ENCODE data around the gene NAALADL2. TPM values are rescaled to one million over a fixed set of nuclear protein-coding genes. Genes with fewer than 3 reads are reported as not detected.
A peak's percentile ranks its signal among the peaks of the same experiment; 100 is the strongest.
"Not testable (repeated sequence)": the region's sequence is repeated elsewhere in the genome, so short reads cannot be mapped to it uniquely, and the experiment has no call there.

Gene NAALADL2
- total and polyA plus RNA-seq, 8 donors, result 0.76 to 15.4 (median 7.9) TPM

GRCh38 chr3:175155172-175155571 lies 296.0 kb downstream of the NAALADL2 start:
- DNase-seq (peak in 2 of 6 donors; percentile 23 to 43), ATAC-seq (peak; percentile 31 to 79 (median 62)), FAIRE-seq (no peak)
- Histone ChIP-seq H3K27ac (no peak overlapping the region), H3K27me3 (no peaks in the 10 kb centered on the region), H3K4me1 (peaks cover 0 to 4% (median 4%) of the 10 kb centered on the region in 3 donors), H3K9me3 (no peaks in the 10 kb centered on the region), H3K4me3 (no peak overlapping the region), H3K36me3 (no peaks in the 10 kb centered on the region)
- intact Hi-C loops (cut with DNase I), result no loop called here
- WGBS, 2 donors, result 48 to 50% methylated on average over 2 of the region's 2 CpGs
- TF ChIP-seq CTCF (IDR thresholded peaks at IDR 0.05), result no peak

- intact Hi-C loops (cut with DNase I), result no loop called here
These were observed 300.1 kb downstream of the NAALADL2 start for GRCh38 chr3:175159202-175159601.

GRCh38 chr3:175161291-175161690 lies 302.2 kb downstream of the NAALADL2 start:
- FAIRE-seq (no peak), DNase-seq (no peak), ATAC-seq (no peak)
- Histone ChIP-seq H3K27me3 (no peaks in the 10 kb centered on the region), H3K4me1 (no peaks in the 10 kb centered on the region), H3K4me3 (no peak overlapping the region), H3K27ac (no peak overlapping the region), H3K36me3 (no peaks in the 10 kb centered on the region), H3K9me3 (no peaks in the 10 kb centered on the region)
- intact Hi-C loops (cut with DNase I), result no loop called here
- TF ChIP-seq CTCF (IDR thresholded peaks at IDR 0.05), result no peak
- 84 to 88% methylated on average over 5 of the region's 5 CpGs for WGBS, 2 donors

More at GRCh38 chr3:175159202-175159601, 300.1 kb downstream of the NAALADL2 start:
- no peaks in the 10 kb centered on the region for H3K27me3 ChIP-seq
- DNase-seq (no peak), ATAC-seq (no peak), FAIRE-seq (no peak)
- peaks cover 0 to 4% (median 4%) of the 10 kb centered on the region in 3 donors for H3K4me1 ChIP-seq
- H3K27ac ChIP-seq, result no peak overlapping the region
- no peaks in the 10 kb centered on the region for H3K36me3 ChIP-seq
- H3K9me3 ChIP-seq, result no peaks in the 10 kb centered on the region
- TF ChIP-seq CTCF (IDR thresholded peaks at IDR 0.05), result no peak
- no peak overlapping the region for H3K4me3 ChIP-seq

GRCh38 chr3:175163686-175164085 lies 304.6 kb downstream of the NAALADL2 start:
- DNase-seq (no peak), ATAC-seq (no peak), FAIRE-seq (no peak)
- intact Hi-C loops (cut with DNase I), result no loop called here
- WGBS, 2 donors, result 68 to 73% methylated on average over 3 of the region's 3 CpGs
- no peak for TF ChIP-seq CTCF (IDR thresholded peaks at IDR 0.05)
- H3K36me3 ChIP-seq, result no peaks in the 10 kb centered on the region
- H3K27me3 ChIP-seq, result no peaks in the 10 kb centered on the region
- H3K9me3 ChIP-seq, result no peaks in the 10 kb centered on the region
- no peak overlapping the region for H3K27ac ChIP-seq
- no peaks in the 10 kb centered on the region for H3K4me1 ChIP-seq
- no peak overlapping the region for H3K4me3 ChIP-seq

GRCh38 chr3:175173117-175173516 lies 314.0 kb downstream of the NAALADL2 start:
- H3K4me3 ChIP-seq; ATAC-seq; H3K4me1 ChIP-seq; H3K36me3 ChIP-seq; H3K27me3 ChIP-seq; intact Hi-C loops (cut with DNase I); H3K9me3 ChIP-seq; DNase-seq; H3K27ac ChIP-seq; FAIRE-seq: not testable (repeated sequence)
- WGBS, 2 donors, result 94 to 97% methylated on average over 10 of the region's 10 CpGs
